Adrenal gland (tissue), 12 donors: ENCODE results near the gene KIF6. TPM values are rescaled to one million over a fixed set of nuclear protein-coding genes. Genes with fewer than 3 reads are reported as not detected.

ENCODE experiments used
- DNase-seq, 7 donors: peaks; one replicate each; pipeline ENCODE4 v3.0.0-alpha.2; 2019 to 2020
- H3K27ac ChIP-seq, 5 donors: fragments of 200-600 bp; sonication (generic) in 4 of 5; 1 replicate in 3 of 5; 2 replicates in 2 of 5; pipeline versions ENCODE4 v1.5.1 to v1.8.0; 2016 to 2020; ENCODE audit warnings: mild to moderate bottlenecking in 1 of 5
- H3K27me3 ChIP-seq: fragments of 200-600 bp; 2 replicates; pipeline ENCODE4 v1.8.0; 2021
- H3K36me3 ChIP-seq, 2 donors: fragments of 200-600 bp; replicated peaks in 1 of 2; 1 replicate in 1 of 2; 2 replicates in 1 of 2; pipeline versions ENCODE4 v1.5.1 to v1.8.0; 2018 to 2022
- H3K4me1 ChIP-seq, 2 donors: fragments of 200-600 bp; replicated peaks in 1 of 2; 1 replicate in 1 of 2; 2 replicates in 1 of 2; pipeline versions ENCODE4 v1.5.1 to v1.8.0; 2018 to 2021
- H3K4me3 ChIP-seq, 4 donors: fragments of 200-600 bp; sonication (generic) in 3 of 4; one replicate each; pipeline ENCODE4 v1.5.1; 2016 to 2018
- H3K9me3 ChIP-seq, 3 donors: fragments of 200-600 bp; sonication (generic) in 1 of 3; replicated peaks in 1 of 3; 1 replicate in 2 of 3; 2 replicates in 1 of 3; pipeline versions ENCODE4 v1.5.1 to v1.8.0; 2016 to 2021
- CTCF ChIP-seq, 6 experiments: fragments of 450-650 bp in 4 of 6; fragments of 200-600 bp in 2 of 6; sonication (generic) in 1 of 6; IDR thresholded peaks; 1 replicate in 5 of 6; 2 replicates in 1 of 6; pipeline versions ENCODE4 v1.5.1 to v1.8.0; 2016 to 2021; ENCODE audit warnings: antibody characterized with exemption in 6 of 6, mild to moderate bottlenecking in 2 of 6, moderate library complexity in 1 of 6
- POLR2A ChIP-seq, 2 donors: fragments of 450-650 bp; IDR thresholded peaks; one replicate each; pipeline ENCODE4 v1.6.1; 2017; ENCODE audit warnings: antibody characterized with exemption in 2 of 2, mild to moderate bottlenecking in 2 of 2, moderate library complexity in 1 of 2
- WGBS, 4 donors: extraction: QIAGEN DNeasy Blood & Tissue Kit in 2 of 4; methylation state at CpG; one replicate each; pipeline versions ENCODE4 v1.1.5 to v1.1.7; 2013 to 2017; 5-methylcytosine and 5-hydroxymethylcytosine counted together
- intact Hi-C, 2 donors: fragments of 100-400 bp; cut with DNase I; formaldehyde crosslinking; loops; one replicate each; pipeline versions ENCODE4 v1.14.1 to v1.15.0; 2022 to 2023
- polyA plus RNA-seq, 3 donors: library from polyadenylated mRNA; stranded (reverse); fragments of 200-250 nt in 2 of 3; fragments of 350-450 nt in 1 of 3; fragmentation: Illumina TruSeq in 1 of 3; extraction: RNeasy Lipid Tissue Mini Kit (QIAGEN cat#74804) in 1 of 3; gene quantifications; one replicate each; pipeline ENCODE4 v1.2.3, GENCODE V29; 2013 to 2014
- total RNA-seq, 9 donors: library from RNA; depleted of rRNA in 4 of 9; stranded (reverse); fragments of >200 nt in 4 of 9; fragments of 120-200 nt in 1 of 9; fragmentation: NEBNext Ultra II Directional in 1 of 9; extraction: Animal tissue kit (Norgen Biotek cat#: 25700) in 1 of 9; gene quantifications; one replicate each; pipeline versions ENCODE4 v1.1.0 to v1.2.4, GENCODE V29; 2013 to 2023
- donor health status: healthy with polysubstance abuse.
- donor health status: Bipolar disorder and iron deficiency.
- donor health status: DM: yes; HTN: yes; CAD: no.
- donor health status: DM: no; HTN: no; CAD: no.
- donor health status: DM: no; HTN: no; CAD: no.
- donor health status: DM: yes; HTN: yes; CAD: no.

KIF6 gene
- total and polyA plus RNA-seq, 12 donors, result 0.52 to 4.2 (median 0.73) TPM

- 93 to 96% (median 94%) methylated on average over 3 of the region's 3 CpGs for WGBS, 4 donors
- TF ChIP-seq POLR2A (IDR thresholded peaks at IDR 0.05), result no peak
- no peak for TF ChIP-seq CTCF (IDR thresholded peaks at IDR 0.05)
- intact Hi-C loops, result no loop called here
Observed at GRCh38 chr6:39555136-39555535, 170.1 kb downstream of the KIF6 start.

GRCh38 chr6:39553860-39554802, 171.1 kb downstream of the KIF6 start:
- no peaks in the 10 kb centered on the region for H3K27me3 ChIP-seq
- WGBS, 4 donors, result 85 to 92% (median 89%) methylated on average over 10 to 11 of the region's 11 CpGs
- intact Hi-C loops, result no loop called here
- no peaks in the 10 kb centered on the region for H3K36me3 ChIP-seq
- no peak overlapping the region for H3K27ac ChIP-seq
- no peak overlapping the region for H3K4me3 ChIP-seq
- no peak for DNase-seq
- H3K9me3 ChIP-seq, result no peaks in the 10 kb centered on the region
- no peaks in the 10 kb centered on the region for H3K4me1 ChIP-seq
- TF ChIP-seq CTCF (IDR thresholded peaks at IDR 0.05) (no peak), POLR2A (IDR thresholded peaks at IDR 0.05) (no peak)

More at GRCh38 chr6:39555136-39555535, 170.1 kb downstream of the KIF6 start:
- H3K4me3 ChIP-seq, result no peak overlapping the region
- no peaks in the 10 kb centered on the region for H3K36me3 ChIP-seq
- H3K27me3 ChIP-seq, result no peaks in the 10 kb centered on the region
- no peaks in the 10 kb centered on the region for H3K4me1 ChIP-seq
- no peaks in the 10 kb centered on the region for H3K9me3 ChIP-seq
- no peak for DNase-seq
- no peak overlapping the region for H3K27ac ChIP-seq

- no peaks in the 10 kb centered on the region for H3K9me3 ChIP-seq
- H3K27me3 ChIP-seq, result no peaks in the 10 kb centered on the region
- DNase-seq, result no peak
- no peak overlapping the region for H3K27ac ChIP-seq
- no peak overlapping the region for H3K4me3 ChIP-seq
- no peaks in the 10 kb centered on the region for H3K4me1 ChIP-seq
- no peak for TF ChIP-seq POLR2A (IDR thresholded peaks at IDR 0.05)
- no peak for TF ChIP-seq CTCF (IDR thresholded peaks at IDR 0.05)
- intact Hi-C loops, result no loop called here
- no peaks in the 10 kb centered on the region for H3K36me3 ChIP-seq
Observed at GRCh38 chr6:39553029-39553428, 172.2 kb downstream of the KIF6 start.

- H3K27ac ChIP-seq, result no peak overlapping the region
- no peak overlapping the region for H3K4me3 ChIP-seq
- no peaks in the 10 kb centered on the region for H3K4me1 ChIP-seq
- DNase-seq, result no peak
- WGBS, 4 donors, result 58 to 73% (median 63%) methylated on average over 2 of the region's 2 CpGs
- no peaks in the 10 kb centered on the region for H3K9me3 ChIP-seq
- H3K36me3 ChIP-seq, result no peaks in the 10 kb centered on the region
- H3K27me3 ChIP-seq, result no peaks in the 10 kb centered on the region
- intact Hi-C loops, result no loop called here
- TF ChIP-seq CTCF (IDR thresholded peaks at IDR 0.05) (no peak), POLR2A (IDR thresholded peaks at IDR 0.05) (no peak)
Observed at GRCh38 chr6:39550191-39550590, 175.0 kb downstream of the KIF6 start.
